ENCODE results near the gene BRDT.

- TF ChIP-seq POLR2A (IDR thresholded peaks at IDR 0.05) (no peak), CTCF (IDR thresholded peaks at IDR 0.05) (no peak)
Measured at GRCh38 chr1:92026806-92027205, 77.6 kb downstream of the BRDT start.

All from Peyer's patch (tissue), 4 donors.